AG04450 (cell line): ENCODE data around the gene KCNMA1. TPM values are rescaled to one million over a fixed set of nuclear protein-coding genes. Genes with fewer than 3 reads are reported as not detected.
"Not testable (repeated sequence)": the region's sequence is repeated elsewhere in the genome, so short reads cannot be mapped to it uniquely, and the experiment has no call there.

Experiments used
- CTCF ChIA-PET: fragments of 300-600, 350-600 bp; formaldehyde crosslinking; extraction: SDS; loops from one replicate; lab custom pipeline; 2022; ENCODE audit warnings: antibody characterized with exemption, inconsistent platforms; lab: Charles Lee
- POLR2A ChIA-PET: fragments of 350-600 bp; formaldehyde crosslinking; extraction: SDS; loops from one replicate; lab custom pipeline; 2021; ENCODE audit warnings: antibody characterized with exemption, inconsistent platforms; lab: Yijun Ruan, JAX
- DNase-seq: peaks from one replicate; pipeline ENCODE4 v3.0.0-alpha.2; 2011; ENCODE audit warnings: low read depth, low spot score
- H3K27ac ChIP-seq: one replicate; pipeline ENCODE4 v1.5.1; 2012; ENCODE audit warnings: low read depth, low read length, control low read depth
- H3K27me3 ChIP-seq: one replicate; pipeline ENCODE4 v1.6.0; 2012; ENCODE audit warnings: low read length; ENCODE audit not compliant: control insufficient read depth, insufficient read depth
- H3K4me3 ChIP-seq: 2 replicates; pipeline ENCODE4 v1.5.1; 2011; ENCODE audit warnings: mild to moderate bottlenecking, low read depth, low read length, control low read depth
- H3K9me3 ChIP-seq: 2 replicates; pipeline ENCODE4 v1.5.1; 2012; ENCODE audit warnings: low read length; ENCODE audit not compliant: control insufficient read depth, insufficient read depth
- polyA plus RNA-seq: library from polyadenylated mRNA; depleted of rRNA; stranded (reverse); fragments of >200 nt; gene quantifications from 2 replicates; pipeline ENCODE4 v1.2.3, GENCODE V29; 2011
- TF ChIP-seq, protein P1 (sequence below): IDR thresholded peaks from 2 replicates; pipeline ENCODE4 v1.5.1; 2011; ENCODE audit warnings: low read depth, low read length, control low read depth, inconsistent platforms

Gene KCNMA1
- polyA plus RNA-seq, 1 experiment = 58.8 TPM

DNA sequence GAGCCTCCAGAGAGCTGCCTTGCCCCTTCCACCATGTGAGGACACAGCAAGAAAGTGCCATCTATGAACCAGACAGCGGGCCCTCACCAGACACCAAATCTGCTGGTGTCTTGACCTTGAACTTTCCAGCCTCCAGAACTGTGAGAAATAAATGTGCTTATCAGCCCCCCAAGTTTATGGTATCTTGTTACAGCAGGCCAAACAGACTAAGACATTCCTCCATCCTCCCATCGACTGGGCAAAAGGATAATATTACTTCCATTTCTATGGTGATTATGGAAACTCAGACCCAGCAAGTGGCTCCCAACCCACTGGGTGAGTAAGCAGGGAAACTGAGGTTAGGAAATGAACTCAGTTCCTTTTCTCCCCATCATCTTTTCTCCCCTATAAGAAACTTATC, 288.4 kb downstream of the KCNMA1 start:
- TF ChIP-seq, protein P1, sequence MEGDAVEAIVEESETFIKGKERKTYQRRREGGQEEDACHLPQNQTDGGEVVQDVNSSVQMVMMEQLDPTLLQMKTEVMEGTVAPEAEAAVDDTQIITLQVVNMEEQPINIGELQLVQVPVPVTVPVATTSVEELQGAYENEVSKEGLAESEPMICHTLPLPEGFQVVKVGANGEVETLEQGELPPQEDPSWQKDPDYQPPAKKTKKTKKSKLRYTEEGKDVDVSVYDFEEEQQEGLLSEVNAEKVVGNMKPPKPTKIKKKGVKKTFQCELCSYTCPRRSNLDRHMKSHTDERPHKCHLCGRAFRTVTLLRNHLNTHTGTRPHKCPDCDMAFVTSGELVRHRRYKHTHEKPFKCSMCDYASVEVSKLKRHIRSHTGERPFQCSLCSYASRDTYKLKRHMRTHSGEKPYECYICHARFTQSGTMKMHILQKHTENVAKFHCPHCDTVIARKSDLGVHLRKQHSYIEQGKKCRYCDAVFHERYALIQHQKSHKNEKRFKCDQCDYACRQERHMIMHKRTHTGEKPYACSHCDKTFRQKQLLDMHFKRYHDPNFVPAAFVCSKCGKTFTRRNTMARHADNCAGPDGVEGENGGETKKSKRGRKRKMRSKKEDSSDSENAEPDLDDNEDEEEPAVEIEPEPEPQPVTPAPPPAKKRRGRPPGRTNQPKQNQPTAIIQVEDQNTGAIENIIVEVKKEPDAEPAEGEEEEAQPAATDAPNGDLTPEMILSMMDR = no peak
- H3K27ac ChIP-seq = no peak overlapping the region
- no peak for DNase-seq
- ChIA-PET POLR2A (no interaction called here), CTCF (interaction anchor here (1.5 kb wide), 1 partner anchor 184 kb away, joined by 7 read pairs; no protein-coding TSS in a partner anchor)
- no peak overlapping the region for H3K4me3 ChIP-seq
- H3K27me3 ChIP-seq = no peaks in the 10 kb centered on the region
- H3K9me3 ChIP-seq = no peaks in the 10 kb centered on the region

DNA sequence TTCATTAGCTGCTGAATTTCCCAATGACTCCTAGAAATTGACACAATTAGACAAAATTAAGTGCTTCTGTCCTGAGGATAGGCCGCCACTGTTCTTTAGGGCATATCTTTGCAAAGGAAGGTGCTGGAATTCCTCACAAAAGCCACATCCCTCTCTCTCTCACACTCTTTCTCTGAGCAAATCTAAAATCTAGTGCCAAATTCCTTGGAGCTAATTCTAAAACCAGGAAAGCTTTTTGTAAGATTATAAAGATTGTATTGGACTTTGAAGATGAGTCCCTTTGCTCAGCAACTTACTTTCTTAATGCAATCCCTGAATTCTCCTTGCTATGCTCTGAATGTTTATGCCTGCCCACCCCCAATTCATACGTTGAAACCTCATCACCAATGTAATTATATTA, 288.9 kb downstream of the KCNMA1 start:
- no peak overlapping the region for H3K27ac ChIP-seq
- TF ChIP-seq, protein P1 = no peak
- POLR2A ChIA-PET = no interaction called here
- CTCF ChIA-PET = interaction anchor here (0.7 to 1.5 kb wide), 2 partner anchors 153 to 183 kb away, joined by 3 to 7 read pairs; no protein-coding TSS in a partner anchor
- no peaks in the 10 kb centered on the region for H3K9me3 ChIP-seq
- H3K4me3 ChIP-seq = no peak overlapping the region
- H3K27me3 ChIP-seq = no peaks in the 10 kb centered on the region
- DNase-seq = no peak

DNA sequence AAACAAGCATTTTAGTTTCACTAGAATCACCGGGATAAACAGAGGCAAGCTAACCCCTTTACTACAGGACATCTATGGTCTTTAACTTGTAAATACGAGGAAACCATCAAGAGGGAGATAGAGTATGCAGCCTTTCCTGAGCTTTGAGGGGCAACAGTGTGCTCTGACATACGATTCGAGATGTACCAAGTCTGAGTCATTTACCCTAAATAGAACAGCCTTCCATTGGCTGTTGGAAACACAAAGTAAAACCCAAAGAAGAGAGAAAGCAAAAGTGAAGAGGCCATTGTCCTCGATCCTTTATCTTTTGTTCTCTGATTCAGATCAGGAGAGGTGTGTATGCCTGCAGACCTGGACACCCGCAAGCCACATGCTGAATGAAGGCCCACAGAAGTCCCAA, 289.5 kb downstream of the KCNMA1 start:
- CTCF ChIA-PET = interaction anchor here (0.7 kb wide), 1 partner anchor 154 kb away, joined by 3 read pairs; no protein-coding TSS in a partner anchor
- TF ChIP-seq, protein P1 = no peak
- Histone ChIP-seq H3K4me3 (no peak overlapping the region), H3K27ac (no peak overlapping the region), H3K9me3 (no peaks in the 10 kb centered on the region), H3K27me3 (no peaks in the 10 kb centered on the region)
- DNase-seq = no peak
- POLR2A ChIA-PET = no interaction called here

DNA sequence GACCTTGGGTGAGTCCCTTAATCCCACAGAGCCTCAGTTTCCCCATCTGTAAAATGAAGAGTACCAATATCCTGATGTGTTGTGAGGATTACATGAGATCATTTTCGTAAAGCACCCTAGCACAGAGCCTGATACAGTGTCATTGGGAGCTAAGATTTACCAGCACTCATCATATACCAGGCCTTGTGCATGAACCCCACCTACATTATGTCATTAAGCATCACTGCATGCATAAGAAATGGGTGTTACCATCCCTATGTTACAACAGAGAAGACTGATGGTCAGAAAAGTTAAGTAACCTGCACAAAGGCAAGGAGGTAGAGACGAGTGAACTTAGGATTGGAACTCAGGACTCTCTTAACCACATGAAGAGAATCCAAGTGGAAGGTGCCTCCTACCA, 290.6 kb downstream of the KCNMA1 start:
- TF ChIP-seq, protein P1 = no peak
- no peak for DNase-seq
- no peak overlapping the region for H3K4me3 ChIP-seq
- ChIA-PET POLR2A (no interaction called here), CTCF (interaction anchor here (0.8 kb wide), 1 partner anchor 173 kb away, joined by 3 read pairs; no protein-coding TSS in a partner anchor)
- H3K27ac ChIP-seq = no peak overlapping the region
- no peaks in the 10 kb centered on the region for H3K27me3 ChIP-seq
- H3K9me3 ChIP-seq = no peaks in the 10 kb centered on the region

DNA sequence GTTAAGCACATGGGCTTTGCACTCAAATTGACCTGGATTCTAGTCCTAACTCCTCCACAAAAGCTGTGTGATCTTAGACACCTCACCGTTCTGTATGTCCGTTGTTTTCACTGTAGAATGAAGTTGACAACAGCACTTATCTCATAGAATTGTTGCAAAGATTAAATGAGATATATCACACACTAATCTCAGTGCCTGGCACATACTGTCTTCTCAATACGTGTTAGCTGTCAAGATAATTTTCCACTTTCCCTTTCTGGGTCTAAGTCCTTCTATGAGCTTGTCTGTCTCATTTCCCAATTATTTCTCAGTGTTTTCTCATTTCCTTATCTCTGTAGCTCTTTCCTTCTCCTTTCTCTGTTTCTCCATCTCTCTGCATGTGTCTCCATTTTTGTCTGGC, 296.6 kb downstream of the KCNMA1 start:
- no peak overlapping the region for H3K4me3 ChIP-seq
- POLR2A ChIA-PET = no interaction called here
- TF ChIP-seq, protein P1 = no peak
- DNase-seq = no peak
- no peak overlapping the region for H3K27ac ChIP-seq
- peaks cover 8% of the 10 kb centered on the region; the same call in 1 of the 2 replicates for H3K9me3 ChIP-seq
- CTCF ChIA-PET = no interaction called here
- H3K27me3 ChIP-seq = no peaks in the 10 kb centered on the region

DNA sequence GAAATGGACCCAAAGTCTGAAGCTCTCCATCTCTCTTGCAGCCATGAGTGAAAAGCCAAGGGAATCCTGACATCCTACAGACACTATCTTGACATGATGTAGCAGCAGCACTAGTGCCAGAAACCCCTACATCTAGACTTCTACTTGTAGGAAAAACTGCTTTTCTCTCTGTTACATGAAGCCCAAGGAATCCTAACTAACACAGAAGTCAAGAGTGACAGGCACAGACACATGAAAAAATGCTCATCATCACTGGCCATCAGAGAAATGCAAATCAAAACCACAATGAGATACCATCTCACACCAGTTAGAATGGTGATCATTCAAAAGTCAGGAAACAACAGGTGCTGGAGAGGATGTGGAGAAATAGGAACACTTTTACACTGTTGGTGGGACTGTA, 297.7 kb downstream of the KCNMA1 start:
- H3K27ac ChIP-seq, CTCF ChIA-PET, H3K4me3 ChIP-seq, H3K9me3 ChIP-seq, H3K27me3 ChIP-seq, DNase-seq, POLR2A ChIA-PET: not testable (repeated sequence)
